HG02884 (cell line): ENCODE data around the gene CD44.
"Not testable (repeated sequence)": the region's sequence is repeated elsewhere in the genome, so short reads cannot be mapped to it uniquely, and the experiment has no call there.

ENCODE experiments used
- ATAC-seq: cut with Tn5 transposase; IDR thresholded peaks from one replicate; pipeline ENCODE4 v1.9.1; 2021; ENCODE audit warnings: mild to moderate bottlenecking, moderate library complexity; ENCODE audit not compliant: unreplicated experiment

CD44 gene

DNA sequence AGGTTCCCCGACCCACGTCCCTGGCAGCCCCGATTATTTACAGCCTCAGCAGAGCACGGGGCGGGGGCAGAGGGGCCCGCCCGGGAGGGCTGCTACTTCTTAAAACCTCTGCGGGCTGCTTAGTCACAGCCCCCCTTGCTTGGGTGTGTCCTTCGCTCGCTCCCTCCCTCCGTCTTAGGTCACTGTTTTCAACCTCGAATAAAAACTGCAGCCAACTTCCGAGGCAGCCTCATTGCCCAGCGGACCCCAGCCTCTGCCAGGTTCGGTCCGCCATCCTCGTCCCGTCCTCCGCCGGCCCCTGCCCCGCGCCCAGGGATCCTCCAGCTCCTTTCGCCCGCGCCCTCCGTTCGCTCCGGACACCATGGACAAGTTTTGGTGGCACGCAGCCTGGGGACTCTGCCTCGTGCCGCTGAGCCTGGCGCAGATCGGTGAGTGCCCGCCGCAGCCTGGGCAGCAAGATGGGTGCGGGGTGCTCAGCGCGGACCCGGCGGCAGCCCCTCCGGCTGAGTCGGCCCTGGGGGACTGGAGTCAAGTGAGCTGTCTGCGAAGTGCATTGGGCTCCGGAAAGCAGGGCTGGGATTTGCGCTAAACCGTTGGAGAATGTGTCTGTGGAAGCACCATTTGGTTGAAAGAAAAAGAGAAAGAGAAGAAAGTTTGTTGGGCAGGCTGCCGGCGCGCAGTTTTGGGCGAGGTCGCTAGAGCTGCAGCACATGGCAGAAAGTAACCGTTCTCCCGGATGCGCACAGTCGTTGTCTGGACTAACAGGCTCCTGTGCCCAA is at the start of gene CD44:
Gene CD44, plus strand, starts transcription at position 229 of the 779 bp plus-strand sequence. Its CDS starts 133 bp downstream, at position 362.
- ATAC-seq = peak; percentile 49

- ATAC-seq = peak; percentile 73
These were observed 49.3 kb upstream of the CD44 start for GRCh38 chr11:35089666-35090065.

DNA sequence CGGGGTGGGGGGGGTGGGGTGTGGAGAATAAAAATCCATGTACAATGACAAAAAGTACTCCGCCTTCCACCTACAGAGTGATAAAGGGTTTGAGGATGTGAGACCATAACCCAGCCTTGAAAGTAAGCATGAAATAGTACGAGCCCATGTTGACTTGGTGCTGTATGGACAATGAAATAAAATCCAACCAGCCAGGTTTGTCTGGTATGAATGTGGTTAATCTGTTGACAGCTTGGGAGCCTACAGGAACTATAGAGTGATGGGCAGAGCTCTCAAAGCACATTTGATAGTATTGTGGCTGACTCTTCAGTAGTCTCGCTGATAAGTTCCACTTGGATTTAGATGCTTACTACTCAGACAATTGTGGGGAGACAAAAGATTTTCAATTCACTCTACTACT is 48.8 kb upstream of the CD44 start:
- ATAC-seq = no peak

GRCh38 chr11:35090991-35091390 is 48.0 kb upstream of the CD44 start:
- ATAC-seq = not testable (repeated sequence)

DNA sequence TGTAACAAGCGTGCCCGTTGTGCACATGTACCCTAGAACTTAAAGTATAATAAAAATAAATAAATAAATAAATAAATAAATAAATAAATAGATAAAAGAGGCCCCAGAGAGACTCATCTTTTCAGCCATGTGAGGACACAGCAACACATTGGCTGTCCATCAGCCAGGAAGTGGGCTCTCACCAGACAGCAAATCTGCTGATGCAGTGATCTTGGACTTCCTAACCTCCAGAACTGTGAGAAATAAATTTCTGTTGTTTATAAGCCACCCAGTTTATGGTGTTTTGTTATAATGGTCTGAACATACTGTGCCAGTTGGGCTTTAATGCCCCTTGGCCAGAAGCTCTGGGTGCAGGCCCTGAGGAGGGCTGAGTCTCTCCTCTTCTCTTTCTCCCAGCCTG is 42.2 kb upstream of the CD44 start:
- ATAC-seq = no peak

GRCh38 chr11:35097814-35098455 is 41.0 kb upstream of the CD44 start:
- no peak for ATAC-seq

DNA sequence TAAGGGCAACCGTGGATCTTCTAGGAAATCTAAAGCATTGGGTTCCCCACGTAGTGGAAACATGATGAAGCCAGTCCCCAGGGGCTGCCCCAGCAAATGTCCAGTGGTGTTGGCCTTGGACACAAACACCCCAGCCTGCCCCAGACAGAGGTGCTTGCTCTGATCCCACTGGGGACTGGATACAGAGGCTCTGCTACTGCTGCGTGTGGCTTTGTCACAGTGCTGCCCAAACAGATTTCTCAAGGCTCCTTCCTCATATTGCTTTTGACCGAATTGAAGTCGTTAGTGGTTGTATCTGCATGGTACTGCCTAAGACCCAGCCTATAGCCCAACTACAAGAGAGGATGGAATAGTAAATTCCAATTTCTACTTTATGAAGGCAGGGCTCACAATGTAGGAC is 40.1 kb upstream of the CD44 start:
- ATAC-seq = no peak

GRCh38 chr11:35099278-35100012 is 39.5 kb upstream of the CD44 start:
- no peak for ATAC-seq

GRCh38 chr11:35100013-35100383 is 39.0 kb upstream of the CD44 start:
- no peak for ATAC-seq

GRCh38 chr11:35101223-35101622 is 37.7 kb upstream of the CD44 start:
- ATAC-seq = no peak

- no peak for ATAC-seq
These were observed 36.7 kb upstream of the CD44 start for GRCh38 chr11:35102267-35102666.

DNA sequence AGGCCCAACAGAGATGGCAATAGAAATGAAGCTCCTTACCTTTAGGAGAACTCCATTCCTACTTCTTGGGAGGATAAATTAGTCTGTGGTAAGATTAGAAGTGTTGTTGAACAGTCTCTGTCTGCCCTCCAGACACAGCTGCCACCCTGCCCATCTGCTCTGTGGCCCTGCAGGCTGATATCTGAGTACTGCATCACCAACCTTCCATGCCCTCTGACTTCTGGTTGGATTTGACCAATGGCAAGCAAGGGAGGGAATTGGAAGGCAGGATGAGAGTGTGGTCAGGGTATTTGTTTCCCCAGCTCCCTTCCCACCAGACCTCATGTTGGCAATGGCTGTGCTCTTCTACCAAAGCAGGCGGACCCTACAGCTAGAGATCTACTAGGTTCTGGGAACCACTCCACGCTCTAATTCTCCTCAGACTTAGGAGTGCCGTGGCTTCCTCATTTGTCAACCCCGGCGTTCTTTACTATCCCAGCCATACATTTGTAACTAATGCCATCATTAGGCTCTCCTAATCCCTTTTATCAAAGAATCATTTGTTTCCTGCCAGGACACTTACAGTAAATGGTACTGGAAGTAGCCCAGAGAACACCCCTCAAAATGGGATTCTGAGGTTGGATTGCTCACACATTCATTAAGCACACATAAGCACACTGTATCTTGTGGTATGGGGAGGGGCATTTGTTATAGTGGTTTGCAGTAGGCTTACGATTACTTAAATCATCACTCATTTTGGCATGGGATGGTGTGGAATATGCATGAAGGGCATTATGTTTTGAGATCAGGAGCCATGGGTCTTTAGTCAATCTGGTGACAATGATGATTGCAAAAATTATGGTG is 35.4 kb upstream of the CD44 start:
- no peak for ATAC-seq

DNA sequence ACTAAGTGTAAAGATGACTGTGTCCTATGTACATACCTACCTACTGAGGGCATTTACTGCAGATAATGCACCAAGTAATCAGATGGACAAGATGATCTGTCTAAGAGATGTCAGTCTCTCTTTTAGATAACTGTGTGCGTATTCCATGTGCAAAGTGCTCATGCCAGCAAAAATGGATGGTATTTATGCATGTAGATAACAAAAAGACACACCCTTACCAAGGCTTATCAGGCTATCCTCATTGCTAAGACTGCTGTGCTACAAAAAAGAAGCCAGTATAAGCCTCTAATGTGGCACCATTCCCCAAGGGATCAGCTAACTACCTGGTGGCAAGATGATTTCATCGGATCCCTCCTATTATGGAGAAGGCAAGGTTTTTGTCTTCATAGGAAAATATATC is 34.3 kb upstream of the CD44 start:
- no peak for ATAC-seq

DNA sequence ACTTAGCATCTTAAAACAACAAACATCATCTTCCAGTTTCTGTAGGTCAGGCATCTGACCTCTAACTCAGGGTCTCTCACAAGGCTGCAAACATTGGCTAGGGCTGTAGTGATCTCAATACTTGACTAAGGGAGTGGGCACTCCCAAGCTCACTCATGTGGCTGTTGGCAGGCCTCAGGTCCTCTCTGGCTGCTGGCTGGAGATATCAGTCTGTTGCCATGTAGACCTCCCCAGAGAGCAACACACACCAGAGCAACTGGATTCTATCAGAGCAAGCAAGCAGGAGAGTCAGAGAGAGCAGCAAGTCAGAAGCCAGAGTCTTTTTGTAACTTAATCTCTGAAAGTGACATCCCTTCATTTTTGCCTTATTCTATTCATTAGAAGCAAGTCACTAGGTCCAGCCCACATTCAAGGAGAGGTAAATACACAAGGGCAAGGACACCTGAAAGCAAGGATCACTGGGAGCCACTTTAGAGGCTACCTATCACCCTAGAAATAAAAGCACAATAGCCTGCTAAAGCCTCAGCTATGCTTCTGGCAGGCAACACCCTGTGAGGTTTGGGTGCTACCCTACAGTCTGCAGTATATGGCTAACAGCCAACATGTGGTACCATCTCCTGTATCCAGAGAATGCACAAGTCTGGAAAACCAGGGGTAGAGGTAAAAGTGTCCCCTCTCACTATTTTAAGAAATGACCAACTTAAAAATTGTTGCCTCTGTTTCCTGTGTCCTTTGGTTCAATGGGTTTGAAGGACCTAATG is 33.5 kb upstream of the CD44 start:
- ATAC-seq = no peak

GRCh38 chr11:35106595-35106994 is 32.4 kb upstream of the CD44 start:
- ATAC-seq = no peak

GRCh38 chr11:35107861-35108260 is 31.1 kb upstream of the CD44 start:
- ATAC-seq = no peak

DNA sequence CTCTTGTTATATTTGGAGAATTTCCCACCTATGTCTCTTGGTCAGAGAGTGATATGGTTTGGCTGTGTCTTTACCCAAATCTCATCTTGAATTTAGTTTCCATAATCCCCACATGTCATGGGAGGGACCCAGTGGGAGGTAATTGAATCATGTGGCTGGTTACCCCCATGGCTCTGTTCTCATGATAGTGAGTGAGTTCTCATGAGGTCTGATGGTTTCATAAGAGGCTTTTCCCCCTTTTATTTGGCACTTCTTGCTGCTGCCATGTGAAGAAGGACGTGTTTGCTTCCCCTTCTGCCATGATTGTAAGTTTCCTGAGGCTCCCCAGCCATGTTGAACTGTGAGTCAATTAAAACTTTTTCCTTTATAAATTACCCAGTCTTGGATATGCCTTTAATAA is 30.6 kb upstream of the CD44 start:
- ATAC-seq = not testable (repeated sequence)

DNA sequence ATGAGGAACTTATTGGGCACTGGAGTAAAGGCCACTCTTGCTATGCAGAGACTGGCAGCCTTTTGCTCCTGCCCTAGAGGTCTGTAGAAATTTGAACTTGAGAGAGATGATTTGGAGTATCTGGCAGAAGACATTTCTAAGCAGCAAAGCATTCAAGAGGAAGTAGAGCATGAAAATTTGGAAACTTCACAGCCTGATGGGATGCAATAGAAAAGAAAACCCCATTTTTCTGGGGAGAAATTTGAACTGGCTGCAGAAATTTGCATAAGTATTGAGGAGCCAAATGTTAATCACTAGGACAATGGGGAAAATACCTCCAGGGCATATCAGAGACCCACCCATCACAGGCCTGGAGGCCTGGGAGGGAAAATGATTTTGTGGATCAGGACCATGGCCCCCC is 29.9 kb upstream of the CD44 start:
- no peak for ATAC-seq

- ATAC-seq = no peak
These were observed 29.1 kb upstream of the CD44 start for GRCh38 chr11:35109827-35110226.
